ENCODE data around the gene PARD3.

Gene PARD3

GRCh38 chr10:34626158-34626880, 188.8 kb downstream of the PARD3 start:
- H3K9me3 ChIP-seq (ENCODE audit: control insufficient read depth, insufficient read depth, low read length): no peaks in the 10 kb centered on the region
- no peaks in the 10 kb centered on the region for H4K20me1 ChIP-seq (ENCODE audit: control insufficient read depth, insufficient read depth, low read depth, low read length)
- H3K79me2 ChIP-seq (ENCODE audit: control insufficient read depth, low read length): no peaks in the 10 kb centered on the region
- no peaks in the 10 kb centered on the region for H3K9me2 ChIP-seq (replicated peaks; ENCODE audit: control insufficient read depth, low read length)
- H3K36me3 ChIP-seq (ENCODE audit: control insufficient read depth, low read length): no peaks in the 10 kb centered on the region
- no peaks in the 10 kb centered on the region for H3K27me3 ChIP-seq (ENCODE audit: control insufficient read depth, low read length)
- H3K4me2 ChIP-seq (ENCODE audit: low read length): no peak overlapping the region
- TF ChIP-seq, protein P1, sequence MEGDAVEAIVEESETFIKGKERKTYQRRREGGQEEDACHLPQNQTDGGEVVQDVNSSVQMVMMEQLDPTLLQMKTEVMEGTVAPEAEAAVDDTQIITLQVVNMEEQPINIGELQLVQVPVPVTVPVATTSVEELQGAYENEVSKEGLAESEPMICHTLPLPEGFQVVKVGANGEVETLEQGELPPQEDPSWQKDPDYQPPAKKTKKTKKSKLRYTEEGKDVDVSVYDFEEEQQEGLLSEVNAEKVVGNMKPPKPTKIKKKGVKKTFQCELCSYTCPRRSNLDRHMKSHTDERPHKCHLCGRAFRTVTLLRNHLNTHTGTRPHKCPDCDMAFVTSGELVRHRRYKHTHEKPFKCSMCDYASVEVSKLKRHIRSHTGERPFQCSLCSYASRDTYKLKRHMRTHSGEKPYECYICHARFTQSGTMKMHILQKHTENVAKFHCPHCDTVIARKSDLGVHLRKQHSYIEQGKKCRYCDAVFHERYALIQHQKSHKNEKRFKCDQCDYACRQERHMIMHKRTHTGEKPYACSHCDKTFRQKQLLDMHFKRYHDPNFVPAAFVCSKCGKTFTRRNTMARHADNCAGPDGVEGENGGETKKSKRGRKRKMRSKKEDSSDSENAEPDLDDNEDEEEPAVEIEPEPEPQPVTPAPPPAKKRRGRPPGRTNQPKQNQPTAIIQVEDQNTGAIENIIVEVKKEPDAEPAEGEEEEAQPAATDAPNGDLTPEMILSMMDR (IDR thresholded peaks at IDR 0.05; ENCODE audit: low read depth, low read length, poor library complexity, severe bottlenecking): no peak
- TF ChIP-seq EZH2phosphoT487 (IDR thresholded peaks at IDR 0.05; ENCODE audit: borderline replicate concordance, low read length): no peak
- H3K27ac ChIP-seq (ENCODE audit: low read depth, low read length): peak overlapping the region; percentile 48
- H3K4me1 ChIP-seq (ENCODE audit: control insufficient read depth, low read length): peaks cover 58% of the 10 kb centered on the region
- H3K4me3 ChIP-seq (ENCODE audit: low read length): no peak overlapping the region
- H3F3A ChIP-seq (ENCODE audit: control insufficient read depth, insufficient read depth): no peaks in the 10 kb centered on the region; the same call in 1 of the 2 replicates

DNA sequence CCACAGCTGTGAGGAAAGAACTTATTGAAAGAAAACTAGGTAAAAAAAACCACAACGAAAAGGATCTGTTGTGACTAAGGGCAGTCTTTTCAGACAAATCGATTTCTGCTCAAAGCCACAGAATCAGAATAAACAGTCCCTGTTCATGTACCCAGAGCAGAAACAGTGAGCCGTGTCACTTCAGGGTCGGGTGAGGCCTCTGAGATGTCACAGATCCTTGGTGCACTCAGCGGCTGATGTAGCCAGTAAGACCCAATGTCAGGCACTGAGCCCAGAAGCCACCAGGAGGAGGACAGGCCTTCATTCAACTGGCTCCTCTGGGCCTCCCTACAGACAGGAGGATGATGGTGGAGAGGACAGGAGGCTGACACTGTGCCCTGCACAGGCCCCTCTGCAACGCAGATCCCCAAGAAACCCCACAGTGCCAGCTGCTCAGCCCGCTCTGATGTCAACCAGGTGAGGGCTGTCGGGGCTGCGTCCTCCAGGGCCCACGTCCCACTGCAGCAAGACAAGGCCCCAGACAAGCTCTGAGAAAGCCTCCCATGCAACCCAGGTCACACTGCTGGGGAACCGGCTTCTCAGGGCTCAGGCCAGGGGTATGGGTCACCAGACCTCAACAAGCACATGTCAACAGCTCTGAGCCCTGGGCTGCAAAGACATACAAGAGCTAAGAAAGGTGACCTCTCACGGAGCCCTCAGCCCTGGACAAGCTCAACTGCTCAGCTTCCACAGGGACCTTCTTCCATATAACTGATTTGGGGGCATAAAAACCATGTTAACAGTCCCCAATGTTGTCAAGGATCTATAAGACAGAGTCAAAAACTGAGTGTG, 190.6 kb downstream of the PARD3 start:
- Histone ChIP-seq H3K9me2 (replicated peaks; ENCODE audit: control insufficient read depth, low read length) (no peaks in the 10 kb centered on the region), H4K20me1 (ENCODE audit: control insufficient read depth, insufficient read depth, low read depth, low read length) (no peaks in the 10 kb centered on the region), H3K27me3 (ENCODE audit: control insufficient read depth, low read length) (no peaks in the 10 kb centered on the region), H3K4me1 (ENCODE audit: control insufficient read depth, low read length) (peaks cover 73% of the 10 kb centered on the region), H3F3A (ENCODE audit: control insufficient read depth, insufficient read depth) (no peaks in the 10 kb centered on the region; the same call in 1 of the 2 replicates), H3K4me2 (ENCODE audit: low read length) (no peak overlapping the region), H3K9me3 (ENCODE audit: control insufficient read depth, insufficient read depth, low read length) (no peaks in the 10 kb centered on the region), H3K27ac (ENCODE audit: low read depth, low read length) (no peak overlapping the region), H3K79me2 (ENCODE audit: control insufficient read depth, low read length) (no peaks in the 10 kb centered on the region), H3K36me3 (ENCODE audit: control insufficient read depth, low read length) (no peaks in the 10 kb centered on the region), H3K4me3 (ENCODE audit: low read length) (no peak overlapping the region)
- TF ChIP-seq, protein P1 (IDR thresholded peaks at IDR 0.05; ENCODE audit: low read depth, low read length, poor library complexity, severe bottlenecking): no peak
- TF ChIP-seq EZH2phosphoT487 (IDR thresholded peaks at IDR 0.05; ENCODE audit: borderline replicate concordance, low read length): no peak

- H3F3A ChIP-seq (ENCODE audit: control insufficient read depth, insufficient read depth): no peaks in the 10 kb centered on the region; the same call in 1 of the 2 replicates
- no peak overlapping the region for H3K4me3 ChIP-seq (ENCODE audit: low read length)
- no peaks in the 10 kb centered on the region for H3K9me3 ChIP-seq (ENCODE audit: control insufficient read depth, insufficient read depth, low read length)
- no peaks in the 10 kb centered on the region for H3K9me2 ChIP-seq (replicated peaks; ENCODE audit: control insufficient read depth, low read length)
- H3K36me3 ChIP-seq (ENCODE audit: control insufficient read depth, low read length): no peaks in the 10 kb centered on the region
- TF ChIP-seq, protein P1 (IDR thresholded peaks at IDR 0.05; ENCODE audit: low read depth, low read length, poor library complexity, severe bottlenecking): no peak
- no peaks in the 10 kb centered on the region for H4K20me1 ChIP-seq (ENCODE audit: control insufficient read depth, insufficient read depth, low read depth, low read length)
- H3K79me2 ChIP-seq (ENCODE audit: control insufficient read depth, low read length): no peaks in the 10 kb centered on the region
- no peak overlapping the region for H3K4me2 ChIP-seq (ENCODE audit: low read length)
- peaks cover 73% of the 10 kb centered on the region for H3K4me1 ChIP-seq (ENCODE audit: control insufficient read depth, low read length)
- H3K27me3 ChIP-seq (ENCODE audit: control insufficient read depth, low read length): no peaks in the 10 kb centered on the region
- no peak overlapping the region for H3K27ac ChIP-seq (ENCODE audit: low read depth, low read length)
Measured at GRCh38 chr10:34622945-34623344, 192.2 kb downstream of the PARD3 start.
